Prostate gland (tissue), 2 donors: ENCODE measurements around the gene AJAP1. TPM values are rescaled to one million over a fixed set of nuclear protein-coding genes. Genes with fewer than 3 reads are reported as not detected.

ENCODE experiments used
- DNase-seq: peaks from one replicate; pipeline ENCODE4 v3.0.0-alpha.2; 2019; ENCODE audit warnings: low spot score
- H3K27ac ChIP-seq, 2 donors: fragments of 200-600 bp; sonication (generic); 2 replicates each; pipeline ENCODE4 v1.5.1; 2017 to 2019
- H3K27me3 ChIP-seq: fragments of 200-600 bp; sonication (generic); replicated peaks from 2 replicates; pipeline ENCODE4 v1.5.1; 2019; ENCODE audit not compliant: insufficient read depth
- H3K36me3 ChIP-seq, 2 donors: fragments of 200-600 bp; sonication (generic); 1 replicate in 1 of 2; 2 replicates in 1 of 2; pipeline versions ENCODE4 v1.5.1 to v1.8.1; 2017 to 2019
- H3K4me1 ChIP-seq: fragments of 200-600 bp; sonication (generic); replicated peaks from 2 replicates; pipeline ENCODE4 v1.5.1; 2019
- H3K4me3 ChIP-seq, 2 donors: fragments of 200-600 bp; sonication (generic); 2 replicates each; pipeline ENCODE4 v1.5.1; 2017 to 2019
- H3K9me3 ChIP-seq: fragments of 200-600 bp; sonication (generic); 2 replicates; pipeline ENCODE4 v1.5.1; 2017
- CTCF ChIP-seq, 4 experiments: fragments of 200-600 bp in 2 of 4; fragments of 450-650 bp in 2 of 4; sonication (generic) in 2 of 4; IDR thresholded peaks; 1 replicate in 3 of 4; 2 replicates in 1 of 4; pipeline ENCODE4 v1.5.1; 2016 to 2019; ENCODE audit warnings: antibody characterized with exemption in 4 of 4, mild to moderate bottlenecking in 2 of 4, moderate library complexity in 2 of 4
- POLR2A ChIP-seq: fragments of 450-650 bp; IDR thresholded peaks from one replicate; pipeline ENCODE4 v1.6.1; 2016; ENCODE audit warnings: antibody characterized with exemption, mild to moderate bottlenecking
- POLR2AphosphoS5 ChIP-seq: sonication (generic); formaldehyde crosslinking; IDR thresholded peaks from one replicate; pipeline ENCODE4 v1.6.1; 2017; ENCODE audit warnings: antibody characterized with exemption
- WGBS: methylation state at CpG from one replicate; pipeline ENCODE4 v1.1.5; 2018; 5-methylcytosine and 5-hydroxymethylcytosine counted together
- intact Hi-C: fragments of 100-400 bp; cut with DNase I; formaldehyde crosslinking; loops from one replicate; pipeline ENCODE4 v1.14.2; 2022
- total RNA-seq, 2 donors: library from RNA; depleted of rRNA; stranded (reverse); fragments of >200 nt; gene quantifications; one replicate each; pipeline ENCODE4 v1.1.0, GENCODE V29; 2016

AJAP1 gene
- total RNA-seq, 2 donors from 2014 or later, result 0.73 to 6.7 TPM

- TF ChIP-seq POLR2A (no peak), POLR2AphosphoS5 (no peak), CTCF (IDR thresholded peaks at IDR 0.05) (no peak)
- 78% methylated on average over 8 of the region's 8 CpGs for WGBS
- Histone ChIP-seq H3K4me1 (no peaks in the 10 kb centered on the region), H3K27me3 (peaks cover 4% of the 10 kb centered on the region), H3K9me3 (no peaks in the 10 kb centered on the region), H3K4me3 (no peak overlapping the region), H3K36me3 (no peaks in the 10 kb centered on the region), H3K27ac (no peak overlapping the region)
- intact Hi-C loops, result no loop called here
- no peak for DNase-seq
These were observed 87.5 kb downstream of the AJAP1 start for GRCh38 chr1:4741876-4742423.

GRCh38 chr1:4743978-4744750, 89.8 kb downstream of the AJAP1 start:
- no peaks in the 10 kb centered on the region for H3K9me3 ChIP-seq
- H3K36me3 ChIP-seq, result no peaks in the 10 kb centered on the region
- H3K4me1 ChIP-seq, result no peaks in the 10 kb centered on the region
- peaks cover 2% of the 10 kb centered on the region for H3K27me3 ChIP-seq
- 88% methylated on average over 17 of the region's 17 CpGs for WGBS
- TF ChIP-seq POLR2A (no peak), POLR2AphosphoS5 (no peak), CTCF (IDR thresholded peaks at IDR 0.05) (no peak)
- no peak for DNase-seq
- intact Hi-C loops, result no loop called here
- H3K27ac ChIP-seq, result no peak overlapping the region
- no peak overlapping the region for H3K4me3 ChIP-seq

- DNase-seq, result no peak
- no peak for TF ChIP-seq POLR2A
- peaks cover 7% of the 10 kb centered on the region for H3K27me3 ChIP-seq
These were observed 91.2 kb downstream of the AJAP1 start for GRCh38 chr1:4745560-4745959.

GRCh38 chr1:4749406-4749805, 95.0 kb downstream of the AJAP1 start:
- intact Hi-C loops, result no loop called here
- no peak for DNase-seq
- no peak overlapping the region for H3K27ac ChIP-seq
- no peaks in the 10 kb centered on the region for H3K36me3 ChIP-seq
- no peaks in the 10 kb centered on the region for H3K9me3 ChIP-seq
- TF ChIP-seq POLR2AphosphoS5 (no peak), POLR2A (no peak), CTCF (IDR thresholded peaks at IDR 0.05) (no peak)
- H3K4me1 ChIP-seq, result no peaks in the 10 kb centered on the region
- H3K4me3 ChIP-seq, result no peak overlapping the region
- H3K27me3 ChIP-seq, result peaks cover 9% of the 10 kb centered on the region
- WGBS, result 88% methylated on average over 11 of the region's 11 CpGs

More at GRCh38 chr1:4745560-4745959, 91.2 kb downstream of the AJAP1 start:
- Histone ChIP-seq H3K4me1 (no peaks in the 10 kb centered on the region), H3K27ac (no peak overlapping the region), H3K4me3 (no peak overlapping the region), H3K36me3 (no peaks in the 10 kb centered on the region), H3K9me3 (no peaks in the 10 kb centered on the region)
- WGBS, result 54% methylated on average over 7 of the region's 7 CpGs
- intact Hi-C loops, result no loop called here

GRCh38 chr1:4750177-4750576, 95.8 kb downstream of the AJAP1 start:
- Histone ChIP-seq H3K27me3 (peaks cover 7% of the 10 kb centered on the region), H3K4me1 (no peaks in the 10 kb centered on the region), H3K4me3 (no peak overlapping the region), H3K36me3 (no peaks in the 10 kb centered on the region), H3K9me3 (no peaks in the 10 kb centered on the region), H3K27ac (no peak overlapping the region)
- intact Hi-C loops, result no loop called here
- TF ChIP-seq POLR2A (no peak), CTCF (IDR thresholded peaks at IDR 0.05) (no peak), POLR2AphosphoS5 (no peak)
- WGBS, result 50% methylated on average over 3 of the region's 3 CpGs
- DNase-seq, result no peak
